Measurements from ENCODE around the gene OR51B6. TPM values are rescaled to one million over a fixed set of nuclear protein-coding genes. Genes with fewer than 3 reads are reported as not detected.

The OR51B6 gene
- total RNA-seq, 1 experiment from 2014 or later = not detected

DNA sequence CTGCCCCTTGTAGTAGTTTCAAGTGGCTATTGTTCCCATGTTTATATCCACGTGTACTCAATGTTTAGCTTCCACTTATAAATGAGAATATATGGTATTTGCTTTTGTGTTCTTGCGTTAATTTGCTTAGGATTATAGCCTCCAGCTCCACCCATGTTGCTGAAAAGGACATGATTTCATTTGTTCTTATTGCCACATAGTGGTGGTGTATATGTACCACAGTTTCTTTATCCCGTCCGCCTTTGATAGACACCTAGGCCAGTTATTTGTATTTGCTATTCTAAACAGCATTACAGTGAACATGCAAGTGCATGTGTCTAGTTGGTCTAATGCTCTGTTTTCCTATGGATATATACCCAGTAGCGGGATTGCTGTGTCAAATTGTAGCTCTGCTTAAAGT lies 34.0 kb upstream of the OR51B6 start:
- Histone ChIP-seq H3K27me3 (ENCODE audit: insufficient read depth, low read depth) (no peaks in the 10 kb centered on the region), H3K9me2 (ENCODE audit: insufficient read depth) (no peaks in the 10 kb centered on the region), H4K20me1 (ENCODE audit: insufficient read depth) (no peaks in the 10 kb centered on the region), H3K4me3 (no peak overlapping the region), H3K79me2 (ENCODE audit: low read depth) (no peaks in the 10 kb centered on the region), H2AFZ (no peak overlapping the region), H3F3A (ENCODE audit: insufficient read depth, low read depth) (no peaks in the 10 kb centered on the region), H3K4me1 (replicated peaks; ENCODE audit: insufficient read depth) (no peaks in the 10 kb centered on the region), H3K4me2 (no peak overlapping the region), H3K9me3 (ENCODE audit: insufficient read depth, low read depth) (no peaks in the 10 kb centered on the region), H3K36me3 (ENCODE audit: low read depth) (no peaks in the 10 kb centered on the region), H3K27ac (no peak overlapping the region)
- TF ChIP-seq EZH2 (IDR thresholded peaks at IDR 0.05; ENCODE audit: low read depth) = no peak
- TF ChIP-seq, protein P1, sequence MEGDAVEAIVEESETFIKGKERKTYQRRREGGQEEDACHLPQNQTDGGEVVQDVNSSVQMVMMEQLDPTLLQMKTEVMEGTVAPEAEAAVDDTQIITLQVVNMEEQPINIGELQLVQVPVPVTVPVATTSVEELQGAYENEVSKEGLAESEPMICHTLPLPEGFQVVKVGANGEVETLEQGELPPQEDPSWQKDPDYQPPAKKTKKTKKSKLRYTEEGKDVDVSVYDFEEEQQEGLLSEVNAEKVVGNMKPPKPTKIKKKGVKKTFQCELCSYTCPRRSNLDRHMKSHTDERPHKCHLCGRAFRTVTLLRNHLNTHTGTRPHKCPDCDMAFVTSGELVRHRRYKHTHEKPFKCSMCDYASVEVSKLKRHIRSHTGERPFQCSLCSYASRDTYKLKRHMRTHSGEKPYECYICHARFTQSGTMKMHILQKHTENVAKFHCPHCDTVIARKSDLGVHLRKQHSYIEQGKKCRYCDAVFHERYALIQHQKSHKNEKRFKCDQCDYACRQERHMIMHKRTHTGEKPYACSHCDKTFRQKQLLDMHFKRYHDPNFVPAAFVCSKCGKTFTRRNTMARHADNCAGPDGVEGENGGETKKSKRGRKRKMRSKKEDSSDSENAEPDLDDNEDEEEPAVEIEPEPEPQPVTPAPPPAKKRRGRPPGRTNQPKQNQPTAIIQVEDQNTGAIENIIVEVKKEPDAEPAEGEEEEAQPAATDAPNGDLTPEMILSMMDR (conservative IDR thresholded peaks at IDR 0.05) = no peak
- no TSS peak for BruUV-seq (replicated peaks)
- DNase-seq = no peak
- POLR2A ChIA-PET (ENCODE audit: unreplicated experiment) = no interaction called here
- intact Hi-C loops (cut with micrococcal nuclease; ENCODE audit: unreplicated experiment) = no loop called here
- CTCF ChIA-PET = no interaction called here

DNA sequence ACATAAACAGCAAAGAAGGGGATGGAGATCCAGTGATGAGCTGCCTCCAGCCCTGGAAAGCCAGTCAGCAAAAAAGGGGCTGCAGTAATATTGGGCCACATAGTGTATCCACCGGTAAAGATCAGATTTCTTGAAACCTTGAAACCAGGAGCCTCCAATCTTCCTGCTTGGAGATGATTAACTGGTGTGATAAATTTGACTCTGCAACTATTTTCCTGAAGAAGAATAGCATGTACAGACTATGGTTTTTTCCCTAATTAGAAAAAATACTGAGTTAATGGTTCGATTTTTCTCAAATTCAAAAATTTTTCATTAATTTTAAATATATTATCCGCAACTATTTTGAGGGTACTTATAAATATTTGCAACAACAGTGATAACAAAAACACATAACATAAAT lies 27.1 kb upstream of the OR51B6 start, which contains the start of gene OR51B2:
Gene OR51B2 (minus strand): TSS at position 101 of the 400 bp plus-strand sequence. CDS start 0 bp downstream, at position 101.
- BruUV-seq (replicated peaks) = no TSS peak
- no peak within 1 kb of the TSS for H2AFZ ChIP-seq
- no peaks in the 10 kb centered on the region for H3K4me1 ChIP-seq (replicated peaks; ENCODE audit: insufficient read depth)
- H3K36me3 ChIP-seq (ENCODE audit: low read depth) = no peaks in the 10 kb centered on the region
- no peak for TF ChIP-seq EZH2 (IDR thresholded peaks at IDR 0.05; ENCODE audit: low read depth)
- TF ChIP-seq, protein P1 (conservative IDR thresholded peaks at IDR 0.05) = no peak
- H3K27ac ChIP-seq = no peak within 1 kb of the TSS
- H3K27me3 ChIP-seq (ENCODE audit: insufficient read depth, low read depth) = no peaks in the 10 kb centered on the region
- CTCF ChIA-PET = no interaction called here
- no peak within 1 kb of the TSS for H3K4me3 ChIP-seq
- H3K9me2 ChIP-seq (ENCODE audit: insufficient read depth) = no peaks in the 10 kb centered on the region
- no peaks in the 10 kb centered on the region for H3F3A ChIP-seq (ENCODE audit: insufficient read depth, low read depth)
- no peaks in the 10 kb centered on the region for H3K79me2 ChIP-seq (ENCODE audit: low read depth)
- POLR2A ChIA-PET (ENCODE audit: unreplicated experiment) = no interaction called here
- no peaks in the 10 kb centered on the region for H3K9me3 ChIP-seq (ENCODE audit: insufficient read depth, low read depth)
- intact Hi-C loops (cut with micrococcal nuclease; ENCODE audit: unreplicated experiment) = no loop called here
- no peaks in the 10 kb centered on the region for H4K20me1 ChIP-seq (ENCODE audit: insufficient read depth)
- no peak within 1 kb of the TSS for H3K4me2 ChIP-seq
- DNase-seq = no peak

DNA sequence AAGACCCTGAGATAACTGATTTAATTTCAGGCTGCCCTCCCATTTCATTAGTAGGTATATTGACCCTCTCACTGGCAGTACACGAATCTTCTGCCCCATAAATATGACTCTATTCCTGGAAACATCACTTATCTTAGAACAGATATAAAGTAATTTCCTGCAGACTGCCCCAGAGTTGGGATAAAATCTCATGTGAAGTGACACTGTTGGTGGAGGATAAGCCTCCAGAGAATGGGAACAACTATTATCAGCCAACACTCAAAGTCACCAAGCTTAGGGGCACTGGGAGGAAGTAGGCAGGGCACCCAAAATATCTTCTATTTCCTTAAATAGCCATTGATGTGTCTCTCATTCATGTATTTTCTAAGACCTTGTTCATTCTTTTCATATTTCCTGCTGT lies 16.1 kb upstream of the OR51B6 start:
- CTCF ChIA-PET = no interaction called here
- POLR2A ChIA-PET (ENCODE audit: unreplicated experiment) = no interaction called here

More for the DNA sequence above, 16.1 kb upstream of the OR51B6 start:
- Histone ChIP-seq H3K9me2 (ENCODE audit: insufficient read depth) (no peaks in the 10 kb centered on the region), H3K4me1 (replicated peaks; ENCODE audit: insufficient read depth) (no peaks in the 10 kb centered on the region), H4K20me1 (ENCODE audit: insufficient read depth) (no peaks in the 10 kb centered on the region), H3K27ac (no peak overlapping the region), H2AFZ (no peak overlapping the region), H3K27me3 (ENCODE audit: insufficient read depth, low read depth) (no peaks in the 10 kb centered on the region), H3K4me3 (no peak overlapping the region), H3K4me2 (no peak overlapping the region), H3F3A (ENCODE audit: insufficient read depth, low read depth) (no peaks in the 10 kb centered on the region), H3K36me3 (ENCODE audit: low read depth) (no peaks in the 10 kb centered on the region), H3K79me2 (ENCODE audit: low read depth) (no peaks in the 10 kb centered on the region), H3K9me3 (ENCODE audit: insufficient read depth, low read depth) (no peaks in the 10 kb centered on the region)
- BruUV-seq (replicated peaks) = no TSS peak
- no peak for DNase-seq
- TF ChIP-seq, protein P1 (conservative IDR thresholded peaks at IDR 0.05) = no peak
- no peak for TF ChIP-seq EZH2 (IDR thresholded peaks at IDR 0.05; ENCODE audit: low read depth)
- intact Hi-C loops (cut with micrococcal nuclease; ENCODE audit: unreplicated experiment) = no loop called here

Measured in PC-9 (cell line).